GM19467 (cell line): ENCODE results near the gene CARD9.
"Not testable (repeated sequence)": the region's sequence is repeated elsewhere in the genome, so short reads cannot be mapped to it uniquely, and the experiment has no call there.

Experiments used
- ATAC-seq: cut with Tn5 transposase; IDR thresholded peaks from one replicate; pipeline ENCODE4 v1.9.1; 2021; ENCODE audit warnings: mild to moderate bottlenecking, moderate library complexity; ENCODE audit not compliant: unreplicated experiment

CARD9 gene

GRCh38 chr9:136373300-136374182 lies at the start of gene CARD9:
Gene CARD9, minus strand, starts transcription at chr9:136373669. Its CDS starts 1,591 bp downstream, at chr9:136372078.
- ATAC-seq, result no peak

- no peak for ATAC-seq
Measured at GRCh38 chr9:136422876-136423275, 49.4 kb upstream of the CARD9 start.

DNA sequence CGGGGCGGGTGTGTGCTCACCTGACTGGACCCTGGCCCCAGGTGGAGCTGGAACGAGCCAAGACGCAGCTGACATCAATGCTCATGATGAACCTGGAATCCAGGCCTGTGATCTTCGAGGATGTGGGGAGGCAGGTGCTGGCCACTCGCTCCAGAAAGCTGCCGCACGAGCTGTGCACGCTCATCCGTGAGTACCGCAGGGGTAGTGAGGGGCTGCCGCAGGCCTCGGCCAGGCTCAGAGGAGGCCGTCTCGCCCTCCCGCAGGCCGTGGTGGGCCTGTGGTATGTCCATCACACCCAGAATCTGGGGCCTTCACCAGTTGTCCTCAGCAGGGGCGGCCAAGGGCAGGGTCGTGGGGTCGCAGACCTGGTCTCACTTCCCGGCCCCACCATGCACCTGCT lies 48.3 kb upstream of the CARD9 start:
- no peak for ATAC-seq

DNA sequence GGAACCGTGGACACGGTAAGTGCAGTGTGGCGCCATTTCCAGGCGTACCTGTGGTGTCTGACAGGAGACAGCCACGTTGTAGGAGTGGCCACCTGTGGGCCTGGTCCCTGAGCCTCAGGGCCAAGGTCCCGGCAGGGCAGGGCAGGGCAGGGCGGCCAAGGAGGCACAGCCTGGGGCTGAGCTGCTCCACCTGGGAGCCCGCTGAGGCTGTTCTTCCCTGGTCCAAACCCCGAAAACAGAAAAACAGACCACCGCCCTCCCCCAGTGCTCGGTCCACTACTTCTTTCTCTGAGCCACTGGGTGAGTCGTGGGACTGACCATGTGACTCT lies 45.6 kb upstream of the CARD9 start:
- no peak for ATAC-seq

GRCh38 chr9:136418182-136419091 lies 45.0 kb upstream of the CARD9 start:
- no peak for ATAC-seq

GRCh38 chr9:136416914-136417313 lies 43.4 kb upstream of the CARD9 start:
- no peak for ATAC-seq

GRCh38 chr9:136416427-136416826 lies 43.0 kb upstream of the CARD9 start:
- no peak for ATAC-seq

DNA sequence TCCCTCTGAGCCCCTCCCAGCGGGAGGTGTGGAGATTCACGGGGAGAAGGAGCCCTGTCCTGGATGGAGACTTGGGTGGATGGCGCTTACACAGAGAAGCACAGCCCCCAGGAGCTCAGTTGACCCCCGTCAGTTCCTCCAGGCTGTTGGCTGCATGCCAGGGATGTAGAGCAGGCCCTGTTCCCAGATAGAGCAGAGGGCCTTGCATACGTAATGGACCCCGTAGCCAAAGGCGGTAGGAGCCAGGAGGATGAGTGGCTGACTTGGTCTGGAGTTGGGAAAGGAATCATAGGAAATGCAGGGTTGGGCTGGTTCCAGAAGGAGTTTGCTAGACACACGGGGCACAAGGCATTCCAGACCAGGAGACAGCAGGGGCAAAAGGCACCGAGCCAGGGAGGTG lies 39.5 kb upstream of the CARD9 start:
- no peak for ATAC-seq

DNA sequence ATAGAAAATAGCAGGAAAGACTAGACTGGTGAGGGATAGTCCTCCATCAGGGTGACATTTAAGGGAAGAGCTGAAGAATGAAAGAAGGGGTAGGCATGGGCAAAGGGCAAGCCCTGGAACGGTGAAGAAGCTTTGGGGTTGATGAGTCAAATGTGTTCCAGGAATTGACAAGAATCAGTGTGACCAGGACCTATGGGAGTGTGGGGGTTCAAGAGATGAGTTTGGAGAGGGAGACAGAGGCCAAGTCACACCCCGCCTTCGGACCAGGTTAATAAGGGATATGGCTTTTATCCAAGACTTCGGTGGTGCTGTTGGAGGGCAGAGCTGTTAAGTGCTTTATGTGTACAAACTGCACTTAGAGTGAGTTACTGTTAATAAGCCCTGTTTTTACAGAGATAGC lies 37.9 kb upstream of the CARD9 start:
- ATAC-seq, result no peak

DNA sequence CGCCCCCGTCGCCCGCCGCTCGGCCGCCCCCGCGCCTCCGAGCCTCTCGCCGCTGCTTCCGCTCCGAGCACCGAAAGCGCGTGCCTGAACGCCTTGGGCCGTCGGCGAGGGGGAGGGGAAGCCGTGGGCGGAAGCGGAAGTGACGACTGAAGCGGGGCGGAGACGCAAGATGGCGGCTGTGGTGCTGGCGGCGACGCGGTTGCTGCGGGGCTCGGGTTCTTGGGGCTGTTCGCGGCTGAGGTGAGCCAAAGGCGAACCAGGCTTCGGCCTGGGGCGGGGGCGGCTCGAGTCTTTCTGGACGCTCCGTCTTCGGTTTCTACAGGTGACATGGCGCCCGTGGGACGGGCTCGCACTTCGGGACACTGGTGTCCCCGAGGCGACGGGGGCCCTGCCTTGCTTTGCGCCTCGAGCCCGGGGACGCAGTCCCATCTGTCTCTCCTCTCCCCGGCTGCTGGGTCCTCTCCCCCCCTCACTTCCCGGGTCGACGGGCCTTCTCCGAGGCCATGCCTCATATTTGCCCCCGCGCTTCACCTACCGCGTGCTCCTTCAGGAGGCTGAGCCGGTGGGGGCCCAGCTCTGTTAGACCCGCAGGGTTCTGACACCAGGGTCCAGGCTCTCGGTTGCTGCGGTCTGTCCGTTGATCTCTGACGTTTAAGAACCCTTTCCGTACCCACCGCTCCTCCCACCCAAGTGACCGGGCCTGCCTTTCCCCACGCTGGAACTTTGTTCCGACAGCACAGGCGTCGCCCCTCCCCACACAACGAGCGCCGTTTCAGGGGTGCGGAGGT lies 37.2 kb upstream of the CARD9 start, which contains the start of the genes ENTR1 and PMPCA:
ENTR1 (minus strand) TSS at position 115 of the 788 bp plus-strand sequence. CDS start 217 bp downstream, outside the sequence.
PMPCA (plus strand) TSS at position 159 of the 788 bp plus-strand sequence; CDS start at position 170, 11 bp downstream.
- ATAC-seq, result peak; percentile 63

DNA sequence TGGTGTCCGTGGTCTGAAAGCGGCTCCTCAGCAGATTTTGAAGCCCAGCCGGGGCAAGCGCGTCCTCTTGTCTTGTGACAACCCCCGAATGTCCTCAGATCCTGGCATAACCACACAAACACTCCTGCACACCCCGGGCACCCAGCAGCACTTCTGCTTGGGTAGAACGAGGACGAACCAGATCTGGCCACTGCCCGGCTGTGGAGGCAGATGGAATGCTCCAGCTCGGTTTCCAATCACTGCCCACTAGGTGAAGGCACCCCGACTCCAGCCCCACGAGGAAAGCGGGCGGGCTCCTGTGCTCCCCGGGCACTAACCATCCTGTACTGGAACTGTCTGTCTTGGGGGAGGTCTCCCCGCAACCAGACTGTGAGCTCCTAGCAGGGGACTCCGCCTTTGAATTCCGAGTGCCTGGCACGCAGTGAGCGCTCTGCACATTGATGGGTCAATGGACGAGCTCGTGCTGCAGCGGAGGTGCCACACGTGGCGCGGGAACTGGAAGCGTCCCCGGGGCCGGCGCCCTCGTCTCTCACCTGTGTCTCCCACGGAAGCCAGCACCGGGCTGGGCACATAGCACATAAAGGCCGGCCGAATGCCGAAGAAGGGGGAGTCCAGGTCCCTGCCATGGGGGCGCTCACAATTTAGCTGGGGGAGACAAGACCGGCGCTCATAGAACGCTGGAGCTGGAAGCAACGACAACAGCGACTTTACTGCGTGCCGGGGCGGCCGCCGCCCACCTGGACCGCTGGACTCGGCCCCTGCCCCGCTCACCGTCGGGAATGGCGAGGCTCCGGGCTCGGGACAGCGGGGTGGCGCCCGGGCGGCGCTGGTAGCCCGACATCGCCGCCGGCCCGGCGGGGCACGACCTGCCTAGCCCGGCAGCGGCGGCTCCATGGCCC lies 36.3 kb upstream of the CARD9 start:
- peak; percentile 22 for ATAC-seq

DNA sequence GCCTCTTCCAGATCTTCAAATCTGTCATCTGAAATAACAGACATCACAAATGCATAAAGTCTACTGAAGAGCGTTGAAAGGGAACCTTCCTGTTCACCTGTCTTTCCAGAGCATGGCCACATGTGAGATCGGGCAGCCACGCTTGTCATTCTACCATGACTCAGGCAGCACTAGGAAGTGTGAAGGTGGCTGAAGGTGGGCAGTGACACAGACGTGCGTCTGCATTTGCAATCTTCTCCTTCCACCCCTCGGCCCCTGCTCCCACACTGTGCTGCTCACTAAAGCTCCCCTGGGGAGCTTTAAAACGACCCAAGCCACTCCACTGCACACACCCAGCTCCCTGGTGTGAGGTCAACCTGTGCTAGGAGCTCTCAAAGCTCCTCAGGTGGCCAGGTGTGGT lies 34.4 kb upstream of the CARD9 start:
- no peak for ATAC-seq

- not testable (repeated sequence) for ATAC-seq
Measured at GRCh38 chr9:136407061-136407460, 33.6 kb upstream of the CARD9 start.

- not testable (repeated sequence) for ATAC-seq
Measured at GRCh38 chr9:136405904-136406303, 32.4 kb upstream of the CARD9 start.

DNA sequence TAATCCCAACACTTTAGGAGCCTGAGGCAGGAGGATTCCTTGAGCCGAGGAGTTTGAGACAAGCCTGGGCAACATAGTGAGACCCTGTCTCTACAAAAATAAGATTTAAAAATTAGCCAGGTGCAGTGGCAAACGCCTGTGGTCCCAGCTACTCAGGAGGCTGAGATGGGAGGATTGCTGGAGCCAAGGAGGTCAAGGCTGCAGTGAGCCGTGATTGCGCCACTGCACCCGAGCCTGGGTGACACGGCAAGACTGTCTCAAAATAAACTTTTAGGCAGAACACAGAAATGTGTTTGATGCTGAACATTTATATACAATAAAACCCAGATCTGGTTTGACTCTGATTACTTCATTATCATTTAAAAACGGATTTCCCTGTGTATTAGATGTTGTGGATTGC lies 32.0 kb upstream of the CARD9 start:
- no peak for ATAC-seq

DNA sequence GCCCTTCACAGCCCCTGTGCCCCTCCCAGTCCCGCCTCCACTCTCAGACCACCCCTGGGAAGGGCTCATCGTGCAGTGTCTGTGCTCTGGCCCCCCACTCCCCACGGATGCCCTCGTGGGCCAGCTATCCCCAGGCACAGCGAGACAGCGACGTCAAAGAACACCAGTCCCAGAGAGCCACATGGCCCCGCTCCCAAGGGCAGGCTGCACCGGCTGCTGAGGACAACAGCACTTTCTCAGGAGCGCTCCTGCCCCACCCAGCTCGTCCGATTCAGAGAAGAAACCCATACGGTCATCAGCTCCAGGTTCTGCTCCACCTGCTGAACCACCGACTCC lies 31.3 kb upstream of the CARD9 start:
- no peak for ATAC-seq

- no peak for ATAC-seq
Measured at GRCh38 chr9:136403915-136404800, 30.7 kb upstream of the CARD9 start.

DNA sequence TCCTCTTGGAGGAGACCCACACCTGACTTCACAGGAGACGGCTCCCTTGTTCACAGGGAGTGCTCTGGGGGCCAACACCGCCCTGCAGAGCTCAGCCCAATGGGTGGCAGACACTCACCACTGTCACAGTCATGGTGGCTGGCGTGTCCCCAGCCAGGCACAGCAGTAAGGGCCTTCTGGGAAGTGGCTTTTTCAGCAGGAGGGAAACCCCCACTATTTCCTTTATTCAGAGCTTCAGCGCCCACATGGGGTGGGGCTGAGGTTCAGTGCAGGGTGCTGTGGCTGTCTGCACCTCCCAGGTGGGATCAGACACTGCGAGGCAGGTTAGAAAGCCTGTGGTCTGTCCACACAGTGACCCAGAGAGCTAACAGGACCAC lies 30.1 kb upstream of the CARD9 start:
- ATAC-seq, result no peak

DNA sequence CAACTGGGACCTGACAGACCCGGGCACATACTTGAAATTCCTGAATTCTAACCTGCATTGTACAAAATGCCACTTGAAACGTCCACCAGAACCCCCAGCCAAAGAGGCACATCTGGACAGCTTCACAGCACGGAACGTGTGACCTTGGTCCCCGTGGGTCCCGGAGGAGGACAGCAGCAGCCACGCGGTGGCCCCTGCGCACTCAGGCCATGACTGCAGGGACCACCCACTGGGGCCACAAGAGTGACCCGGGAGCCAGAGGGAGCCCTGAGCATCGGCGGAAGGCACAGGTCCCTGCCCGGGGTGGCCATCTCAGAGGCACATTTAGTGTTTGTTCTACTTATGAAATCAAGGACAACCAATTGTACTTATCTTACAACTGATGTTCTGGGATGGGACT lies 28.6 kb upstream of the CARD9 start:
- no peak for ATAC-seq
